Astrocyte (in vitro differentiated cells and primary cell): ENCODE measurements around the gene PARD3B.

ENCODE experiments used
- EZH2 ChIP-seq: IDR thresholded peaks from 2 replicates; pipeline ENCODE4 v1.6.1; 2012; ENCODE audit warnings: mild to moderate bottlenecking, low read length, inconsistent platforms; ENCODE audit not compliant: insufficient read depth
- TF ChIP-seq, protein P1 (sequence below): IDR thresholded peaks from 2 replicates; pipeline ENCODE4 v1.5.1; 2011; ENCODE audit warnings: low read depth, mild to moderate bottlenecking, inconsistent platforms, low read length, moderate library complexity; ENCODE audit not compliant: insufficient read depth

DNA sequence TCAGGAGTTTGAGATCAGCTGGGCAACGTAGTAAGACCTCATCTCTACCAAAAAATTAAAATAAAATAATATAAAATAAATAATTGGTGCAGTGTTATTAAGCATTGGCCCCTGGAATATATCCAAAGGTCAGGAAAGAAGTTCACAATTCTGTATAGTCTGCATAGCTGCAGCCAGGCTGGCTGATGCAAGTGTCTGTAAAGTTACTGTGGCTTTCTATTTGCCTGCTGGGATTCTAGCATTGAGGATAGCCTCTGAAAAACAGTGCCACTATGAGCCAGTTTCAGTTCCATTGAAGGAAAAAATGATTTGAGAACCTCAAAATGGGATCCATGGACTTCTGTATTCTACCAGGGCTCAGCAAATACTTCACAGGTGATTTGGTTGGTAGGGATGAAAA is 208.6 kb downstream of the PARD3B start:
- TF ChIP-seq, protein P1, sequence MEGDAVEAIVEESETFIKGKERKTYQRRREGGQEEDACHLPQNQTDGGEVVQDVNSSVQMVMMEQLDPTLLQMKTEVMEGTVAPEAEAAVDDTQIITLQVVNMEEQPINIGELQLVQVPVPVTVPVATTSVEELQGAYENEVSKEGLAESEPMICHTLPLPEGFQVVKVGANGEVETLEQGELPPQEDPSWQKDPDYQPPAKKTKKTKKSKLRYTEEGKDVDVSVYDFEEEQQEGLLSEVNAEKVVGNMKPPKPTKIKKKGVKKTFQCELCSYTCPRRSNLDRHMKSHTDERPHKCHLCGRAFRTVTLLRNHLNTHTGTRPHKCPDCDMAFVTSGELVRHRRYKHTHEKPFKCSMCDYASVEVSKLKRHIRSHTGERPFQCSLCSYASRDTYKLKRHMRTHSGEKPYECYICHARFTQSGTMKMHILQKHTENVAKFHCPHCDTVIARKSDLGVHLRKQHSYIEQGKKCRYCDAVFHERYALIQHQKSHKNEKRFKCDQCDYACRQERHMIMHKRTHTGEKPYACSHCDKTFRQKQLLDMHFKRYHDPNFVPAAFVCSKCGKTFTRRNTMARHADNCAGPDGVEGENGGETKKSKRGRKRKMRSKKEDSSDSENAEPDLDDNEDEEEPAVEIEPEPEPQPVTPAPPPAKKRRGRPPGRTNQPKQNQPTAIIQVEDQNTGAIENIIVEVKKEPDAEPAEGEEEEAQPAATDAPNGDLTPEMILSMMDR, result no peak
- TF ChIP-seq EZH2, result no peak
